ENCODE data around the gene PHKG1.
"Not testable (repeated sequence)": the region's sequence is repeated elsewhere in the genome, so short reads cannot be mapped to it uniquely, and the experiment has no call there.

Gene PHKG1

DNA sequence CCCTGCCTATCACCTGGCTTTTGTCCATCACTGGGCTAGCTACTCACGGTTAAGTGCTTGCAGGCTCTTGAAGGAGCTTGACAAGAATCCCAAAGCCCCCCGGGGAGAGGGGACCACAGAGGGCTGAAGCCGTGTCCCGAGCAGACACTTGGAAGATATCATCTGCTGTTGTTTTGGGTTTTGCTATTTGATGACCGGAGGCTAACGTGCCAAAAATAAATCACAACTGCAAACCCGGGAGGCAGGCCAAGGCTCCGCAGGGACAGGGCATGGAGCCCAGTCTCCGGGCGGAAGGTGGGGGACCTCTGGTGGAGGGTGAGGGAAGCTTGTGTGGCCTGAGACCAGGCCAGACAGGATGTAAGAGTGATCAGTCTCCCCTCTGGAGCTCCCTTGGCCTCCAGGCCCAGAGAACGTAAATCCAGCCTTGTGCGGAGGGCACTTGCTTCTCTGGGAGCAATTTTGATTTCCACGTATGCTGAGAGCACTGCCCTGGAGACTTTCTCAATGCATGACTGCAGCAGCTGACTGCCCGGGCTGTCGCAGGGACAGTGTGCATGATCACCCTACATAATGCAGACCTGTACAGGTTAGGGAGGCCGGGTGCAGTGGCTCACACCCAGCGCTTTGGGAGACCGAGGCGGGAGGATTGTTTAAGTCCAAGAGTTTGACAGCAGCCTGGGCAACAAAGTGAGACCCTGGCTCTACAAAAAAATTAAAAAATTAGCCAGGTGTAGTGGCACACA lies at the start of gene PHKG1:
Gene PHKG1 (minus strand): TSS at position 164 of the 743 bp plus-strand sequence. CDS start 4,011 bp downstream, outside the sequence.
- no peak for DNase-seq

DNA sequence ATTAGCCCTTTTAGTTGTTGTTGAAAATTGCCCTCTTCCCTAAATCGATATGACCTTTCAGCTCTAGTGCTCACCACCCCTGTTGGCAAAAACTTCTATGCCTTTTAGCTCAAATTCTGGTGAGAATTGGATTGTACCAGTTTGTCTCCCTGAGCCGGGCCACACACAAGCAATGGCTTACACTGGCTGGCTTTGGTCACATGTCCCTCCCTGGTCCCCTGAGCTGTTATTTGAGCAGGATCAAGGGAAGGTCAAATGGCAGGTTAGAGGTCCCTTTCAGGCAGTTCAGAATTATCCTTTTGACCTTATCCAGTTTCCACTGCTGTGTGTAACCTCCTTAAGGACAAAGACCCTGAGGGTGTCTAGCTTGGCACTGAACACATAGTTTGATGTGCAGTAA lies 38.3 kb upstream of the PHKG1 start:
- not testable (repeated sequence) for DNase-seq

DNA sequence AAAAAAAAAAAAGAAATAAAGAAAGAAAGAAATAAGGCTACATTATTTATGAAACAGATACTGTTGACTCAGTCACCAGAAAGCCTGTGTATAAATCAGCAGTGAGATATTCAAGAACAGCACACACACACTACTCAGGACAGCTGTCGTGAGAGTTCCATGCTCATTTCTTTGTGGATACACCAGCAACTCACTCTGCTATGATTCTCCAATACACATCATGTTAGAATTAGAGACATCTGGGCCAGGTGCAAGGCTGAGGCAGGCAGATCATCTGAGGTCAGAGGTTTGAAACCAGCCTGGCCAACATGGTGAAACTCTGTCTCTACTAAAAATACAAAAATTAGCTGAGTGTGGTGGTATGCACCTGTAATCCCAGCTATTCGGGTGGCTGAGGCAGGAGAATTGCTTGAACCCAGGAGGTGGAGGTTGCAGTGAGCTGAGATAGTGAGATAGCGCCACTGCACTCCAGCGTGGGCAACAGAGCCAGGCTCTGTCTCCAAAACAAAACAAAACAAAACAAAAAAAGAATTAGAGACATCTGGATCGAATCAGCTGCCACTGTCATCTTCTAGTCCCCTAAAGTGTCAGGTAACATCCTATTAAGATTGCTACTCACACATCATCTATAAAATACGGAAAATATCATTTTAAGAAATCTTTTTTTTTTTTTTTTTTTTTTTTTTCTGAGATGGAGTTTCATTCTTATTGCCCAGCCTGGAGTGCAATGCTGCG lies 34.7 kb upstream of the PHKG1 start:
- DNase-seq, result no peak

DNA sequence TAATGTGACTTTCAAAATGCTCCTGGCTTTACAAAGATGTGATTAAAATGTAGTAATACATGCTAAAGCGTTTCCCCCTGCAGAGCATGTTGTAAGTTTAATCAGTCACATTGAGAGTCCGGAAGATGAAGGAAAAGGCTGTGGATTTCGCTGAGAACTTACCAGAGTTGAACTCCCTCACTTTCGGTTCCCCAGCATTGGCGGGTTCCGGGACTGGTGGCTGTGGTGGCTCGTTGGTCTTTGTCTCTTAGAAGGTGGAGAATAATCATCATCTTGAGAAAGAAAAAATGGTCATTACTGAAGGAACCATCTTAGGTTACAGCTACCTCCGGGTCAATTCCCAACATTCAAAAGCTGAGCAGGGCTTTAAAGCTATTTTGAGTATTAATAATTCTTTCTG lies 33.1 kb upstream of the PHKG1 start:
- DNase-seq, result no peak

DNA sequence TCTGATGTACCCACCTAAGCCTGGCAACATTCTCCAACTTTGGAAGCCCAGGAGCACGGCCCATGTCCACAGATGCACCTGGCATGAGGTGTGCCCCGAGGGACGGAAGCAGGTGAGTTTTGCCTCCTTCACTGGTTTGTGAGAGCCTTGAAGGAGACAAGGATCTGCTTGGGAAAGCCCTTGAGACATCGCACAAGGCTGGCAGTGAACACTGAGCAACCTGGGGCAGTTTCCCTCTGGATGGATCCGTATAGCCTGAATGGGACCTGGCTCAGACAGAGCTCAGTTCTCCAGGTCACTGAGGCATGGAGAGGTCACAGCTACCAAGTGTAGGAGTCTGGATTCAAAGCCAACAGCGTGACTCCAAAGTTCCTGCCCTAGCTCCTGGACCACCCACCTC lies 32.2 kb upstream of the PHKG1 start:
- DNase-seq, result no peak

DNA sequence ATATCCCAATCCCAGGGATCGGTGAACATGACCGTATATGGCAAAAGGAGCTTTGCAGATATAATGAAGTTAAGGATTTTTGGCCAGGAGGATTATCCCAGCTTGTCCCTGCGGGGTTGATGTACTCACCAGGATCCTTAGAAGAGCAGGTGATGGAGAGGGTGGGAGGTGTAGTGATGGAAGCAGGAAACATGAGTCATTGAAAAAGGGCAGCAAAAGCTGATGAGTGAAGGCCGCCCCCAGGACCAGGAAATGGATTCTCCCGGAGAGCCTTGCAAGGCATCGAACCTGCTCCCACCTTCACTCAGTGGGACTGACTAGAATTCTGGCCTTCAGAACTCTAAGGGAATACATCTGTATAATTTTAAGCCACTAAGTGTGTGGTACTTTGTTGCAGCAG lies 28.7 kb upstream of the PHKG1 start:
- no peak for DNase-seq

DNA sequence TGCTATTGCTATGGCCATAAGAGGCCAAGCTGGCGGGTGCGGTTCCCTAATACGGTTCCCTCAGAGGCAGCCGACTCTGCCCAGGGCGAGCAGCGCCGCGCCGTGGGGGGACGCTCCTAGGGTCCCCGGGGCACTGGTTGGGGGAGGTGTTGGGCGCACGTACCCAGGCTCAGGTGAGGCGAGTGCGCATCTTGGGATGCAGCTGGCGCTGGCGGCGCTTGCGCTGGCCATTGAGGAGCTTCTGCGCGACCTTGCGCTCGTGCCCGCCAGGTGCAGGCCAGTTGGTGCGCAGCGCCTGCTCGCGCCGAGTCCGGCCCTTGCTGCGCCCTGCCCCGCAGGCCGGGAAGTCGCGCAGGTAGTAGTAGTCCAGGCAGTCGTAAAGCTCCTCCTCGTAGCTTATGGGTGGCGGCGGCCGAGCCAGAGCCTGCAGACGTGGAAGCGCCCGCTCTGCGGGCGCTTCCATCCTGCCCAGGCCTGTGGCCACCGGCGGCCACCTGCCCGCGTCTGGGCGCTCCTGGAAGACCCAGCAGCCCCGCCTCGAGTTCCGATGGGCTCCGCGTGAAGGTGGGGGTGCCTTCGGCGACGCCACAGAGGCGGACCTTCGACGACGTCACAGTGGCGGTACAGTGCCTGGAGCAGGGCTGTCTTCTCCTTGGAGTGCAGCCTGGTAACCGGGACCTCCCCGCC lies 23.2 kb upstream of the PHKG1 start, which contains the start of gene NUPR2:
Gene NUPR2 (minus strand): TSS at position 566 of the 687 bp plus-strand sequence. CDS start 103 bp downstream, at position 463.
- DNase-seq, result no peak

DNA sequence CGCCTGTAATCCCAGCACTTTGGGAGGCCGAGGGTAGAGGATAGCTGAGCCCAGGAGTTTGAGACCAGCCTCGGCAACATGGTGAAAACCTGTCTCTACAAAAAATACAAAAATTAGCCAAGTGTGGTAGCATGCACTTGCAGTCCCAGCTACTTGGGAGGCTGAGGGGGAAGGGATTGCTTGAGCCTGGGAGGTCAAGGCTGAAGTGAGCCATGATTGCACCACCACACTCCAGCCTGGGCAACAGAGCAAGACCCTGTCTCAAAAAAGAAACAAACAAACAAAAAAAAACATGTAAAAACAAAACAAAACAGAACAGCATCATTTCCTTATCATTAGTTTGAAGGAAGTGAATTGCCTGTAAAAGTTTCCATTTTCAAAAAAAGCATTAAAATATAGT lies 19.5 kb upstream of the PHKG1 start:
- not testable (repeated sequence) for DNase-seq

DNA sequence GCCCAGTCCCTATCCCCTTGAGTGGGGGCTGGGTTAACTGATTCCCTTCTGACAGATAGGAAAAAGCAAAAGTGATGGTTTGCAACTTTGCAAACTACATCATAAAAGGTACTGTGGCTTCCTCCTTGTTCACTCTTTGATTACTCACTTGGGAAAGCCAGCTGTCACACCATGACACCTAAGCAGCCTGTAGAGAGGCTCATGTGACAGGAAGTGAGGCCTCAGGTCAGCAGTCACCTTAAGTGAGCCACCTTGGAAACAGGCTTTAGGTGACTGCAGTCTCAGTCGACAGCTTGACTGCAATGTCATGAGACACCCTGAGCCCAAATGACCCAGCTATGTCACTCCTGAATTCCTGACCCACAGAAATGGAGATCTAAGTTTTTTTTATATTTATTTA lies 17.9 kb upstream of the PHKG1 start:
- no peak for DNase-seq

DNA sequence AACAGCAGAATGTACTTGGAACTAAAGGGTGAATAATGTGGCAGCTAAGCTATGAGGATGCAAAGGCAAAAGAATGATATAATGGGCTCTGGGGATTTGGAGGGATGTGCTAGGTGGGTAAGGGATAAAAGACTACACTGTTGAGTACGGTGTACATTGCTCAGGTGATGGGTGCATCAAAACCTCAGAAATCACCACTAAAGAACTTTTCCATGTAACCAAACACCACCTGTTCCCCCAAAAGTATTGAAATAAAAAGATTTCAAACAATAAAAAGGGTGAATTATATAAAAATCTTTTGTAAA lies 15.2 kb upstream of the PHKG1 start:
- no peak for DNase-seq

DNA sequence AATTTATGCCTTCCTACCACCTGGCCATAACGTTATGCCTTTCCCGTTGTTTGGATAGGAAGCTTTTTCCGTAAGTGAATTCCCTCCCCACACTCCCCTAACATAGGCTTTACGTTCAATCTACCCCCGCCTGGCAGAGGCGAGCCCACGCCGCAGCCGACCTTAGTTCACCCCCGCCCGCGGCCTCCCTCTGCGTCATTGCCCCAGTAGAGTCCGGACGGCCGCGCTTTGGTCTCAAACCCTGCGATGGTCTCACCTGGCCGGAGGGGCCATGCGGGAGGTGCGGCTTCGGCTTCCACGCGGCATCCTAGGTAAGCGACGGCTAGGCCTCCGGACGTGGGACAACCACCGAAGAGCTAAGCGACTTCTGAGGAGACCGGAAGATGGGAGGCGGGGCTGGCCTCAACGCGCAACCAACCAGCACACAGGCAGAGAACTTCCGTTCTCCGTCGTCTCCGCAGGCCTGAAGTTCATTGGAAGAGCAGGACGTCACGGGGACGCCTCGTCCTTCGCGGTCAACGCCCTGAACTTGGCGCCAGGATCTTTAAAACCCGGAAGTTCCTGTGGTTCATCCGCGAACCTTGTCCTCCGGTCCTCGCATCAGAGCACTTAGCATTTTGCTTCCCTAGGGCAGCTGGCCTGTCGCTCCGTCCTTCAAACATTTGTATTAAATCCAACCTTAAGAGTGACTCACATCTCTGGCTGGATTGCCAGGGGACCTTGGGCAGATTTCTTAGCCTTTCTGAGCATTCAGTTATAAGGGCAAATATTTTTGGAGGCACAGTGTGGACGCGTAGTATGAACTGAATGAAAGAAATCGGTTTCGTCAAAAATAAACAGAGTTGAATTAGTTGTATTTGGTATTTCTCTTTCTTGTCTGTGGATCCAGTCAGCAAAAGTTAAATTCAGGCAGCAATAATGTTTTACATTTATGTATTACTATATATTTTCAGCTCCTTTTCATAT lies 13.6 kb upstream of the PHKG1 start, which contains the start of gene CHCHD2:
Gene CHCHD2 (minus strand): TSS at position 369 of the 966 bp plus-strand sequence. CDS start 63 bp downstream, at position 306.
- peak; percentile 89 to 92 for DNase-seq

DNA sequence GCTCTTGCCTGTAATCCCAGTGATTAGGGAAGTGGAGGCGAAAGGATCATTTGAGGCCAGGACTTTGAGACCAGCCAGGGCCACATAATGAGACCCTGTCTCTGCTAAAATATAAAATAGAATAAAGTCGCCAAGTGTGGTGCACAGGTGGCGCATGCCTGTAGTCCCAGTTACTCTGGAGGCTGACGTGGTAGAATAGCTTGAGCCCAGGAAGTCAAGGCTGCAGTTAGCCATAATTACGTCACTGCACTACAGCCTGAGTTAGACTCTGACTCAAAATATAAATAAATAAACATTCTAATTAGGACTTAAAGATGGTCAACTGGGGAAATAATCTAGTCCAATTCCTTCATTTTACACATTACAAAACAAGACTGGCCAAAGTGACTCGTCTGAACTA lies 12.8 kb upstream of the PHKG1 start:
- no peak for DNase-seq

DNA sequence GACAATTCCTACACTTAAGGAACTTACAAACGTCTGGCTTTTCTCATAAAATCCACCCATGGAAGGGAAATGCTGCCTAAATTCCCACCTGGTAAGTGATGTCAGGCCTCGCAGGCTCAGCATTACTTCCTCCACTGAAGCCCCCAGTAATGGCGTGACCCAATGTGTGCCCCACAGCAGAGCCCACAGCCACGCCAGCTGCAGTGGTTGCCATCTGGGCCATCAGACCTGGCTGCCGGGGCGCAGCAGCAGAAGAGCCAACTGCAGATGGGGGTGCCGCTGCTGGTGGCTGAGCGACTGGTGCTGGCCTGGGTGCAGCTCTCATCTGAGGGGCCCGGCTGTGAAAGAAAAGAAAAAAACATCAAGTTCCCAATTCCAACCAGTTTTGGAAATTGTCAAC lies 11.4 kb upstream of the PHKG1 start:
- DNase-seq, result not testable (repeated sequence)

DNA sequence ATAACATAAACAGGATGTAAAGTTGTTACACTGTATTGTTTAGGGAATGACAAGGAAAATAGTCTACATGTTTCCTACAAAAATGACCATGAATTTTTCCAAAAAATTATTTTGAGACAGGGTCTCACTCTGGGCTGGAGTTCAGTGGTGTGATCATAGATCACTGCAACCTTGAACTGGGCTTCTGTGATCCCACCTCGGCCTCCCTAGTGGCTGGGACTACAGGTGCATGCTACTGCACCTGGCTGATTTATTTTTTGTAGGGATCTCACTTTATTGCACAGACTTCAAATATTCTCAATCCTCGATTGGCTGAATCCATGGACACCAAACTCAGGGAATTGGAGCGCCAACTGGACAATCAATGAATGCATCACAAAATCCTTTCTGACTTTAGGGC lies 6.9 kb upstream of the PHKG1 start:
- no peak for DNase-seq

DNA sequence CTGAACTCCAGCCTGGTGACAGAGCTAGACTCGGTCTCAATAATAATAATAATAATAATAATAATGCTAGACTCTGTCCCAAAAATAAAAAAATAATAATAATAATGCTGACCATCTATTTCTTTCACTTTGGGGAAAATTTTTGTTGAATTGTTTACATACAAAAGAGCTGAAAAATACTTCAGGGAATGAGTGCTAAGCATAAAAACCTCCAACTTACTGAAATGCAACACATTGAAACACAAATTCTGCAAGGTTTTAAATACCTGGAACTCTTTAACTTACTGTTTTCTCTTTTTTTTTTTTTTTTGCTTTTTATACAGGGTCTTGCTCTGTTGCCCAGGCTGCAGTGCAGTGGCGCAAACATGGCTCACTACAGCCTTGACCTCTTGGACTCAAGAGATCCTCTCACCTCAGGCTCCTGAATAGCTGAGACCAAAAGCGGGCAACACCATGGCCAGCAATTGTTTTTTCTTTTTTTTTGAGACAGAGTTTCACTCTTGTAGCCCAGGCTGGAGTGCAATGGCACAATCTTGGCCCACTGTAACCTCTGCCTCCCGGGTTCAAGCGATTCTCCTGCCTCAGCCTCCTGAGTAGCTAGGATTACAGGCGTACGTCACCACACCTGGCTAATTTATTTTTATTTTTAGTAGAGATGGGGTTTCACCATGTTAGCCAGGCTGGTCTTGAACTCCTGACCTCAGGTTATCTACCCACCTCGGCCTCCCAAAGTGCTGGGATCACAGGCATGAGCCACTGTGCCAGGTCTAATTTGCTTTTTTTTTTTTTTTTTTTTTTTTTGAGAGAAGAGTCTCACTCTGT lies 5.6 kb upstream of the PHKG1 start:
- DNase-seq, result not testable (repeated sequence)

DNA sequence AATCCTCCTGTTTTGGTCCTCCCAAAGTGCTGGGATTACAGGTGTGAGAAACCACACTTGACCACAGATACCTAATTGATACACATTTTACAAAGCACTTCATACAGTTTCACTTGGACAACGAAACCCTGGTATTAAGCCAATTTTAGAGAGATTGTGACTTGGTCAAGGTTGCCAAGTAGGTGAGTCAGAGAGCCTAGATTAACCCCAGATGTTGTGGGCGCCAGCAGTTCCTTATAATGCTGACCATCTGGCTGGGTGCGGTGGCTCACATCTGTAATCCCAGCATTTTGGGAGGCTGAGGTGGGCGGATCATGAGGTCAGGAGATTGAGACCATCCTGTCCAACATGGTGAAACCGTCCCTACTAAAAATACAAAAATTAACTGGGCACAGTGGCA lies 4.9 kb upstream of the PHKG1 start:
- no peak for DNase-seq

DNA sequence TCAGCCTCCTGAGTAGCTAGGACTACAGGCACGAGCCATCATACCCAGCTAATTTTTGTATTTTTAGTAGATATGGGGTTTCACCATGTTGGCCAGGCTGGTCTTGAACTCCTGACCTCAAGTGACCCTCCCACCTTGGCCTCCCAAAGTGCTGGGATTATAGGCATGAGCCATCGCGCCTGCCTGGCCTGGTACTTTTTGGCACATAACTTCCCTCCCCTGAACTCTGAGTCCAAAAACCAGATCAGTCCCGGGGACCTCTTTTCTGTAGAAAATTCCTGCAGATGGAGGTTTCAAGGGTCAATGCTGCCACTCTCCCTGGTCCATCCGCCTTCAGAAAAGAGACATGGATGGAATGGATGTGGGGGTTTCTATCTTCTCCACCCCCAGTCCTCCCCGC lies 364 bp downstream of the PHKG1 start:
- DNase-seq, result not testable (repeated sequence)

DNA sequence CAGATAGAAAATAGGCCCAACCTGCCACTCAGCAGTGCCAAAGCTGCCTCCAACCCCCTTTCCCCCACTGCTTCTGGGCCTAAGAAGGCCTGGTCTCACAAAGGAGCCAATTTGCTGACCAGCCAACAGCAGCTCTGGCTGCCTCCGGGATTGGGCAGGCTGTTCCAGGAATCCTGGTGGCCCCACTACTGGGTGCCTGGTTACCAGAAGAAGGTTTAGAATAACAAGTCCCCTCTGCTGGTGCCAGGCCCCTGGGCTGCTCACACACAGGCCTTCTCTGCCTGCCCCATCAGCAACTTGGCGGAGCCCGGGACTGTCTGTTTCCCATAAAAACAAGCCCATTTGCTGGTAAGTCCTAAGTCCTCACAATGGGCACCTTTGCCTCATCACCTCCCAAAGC lies 1.2 kb downstream of the PHKG1 start:
- DNase-seq, result no peak

DNA sequence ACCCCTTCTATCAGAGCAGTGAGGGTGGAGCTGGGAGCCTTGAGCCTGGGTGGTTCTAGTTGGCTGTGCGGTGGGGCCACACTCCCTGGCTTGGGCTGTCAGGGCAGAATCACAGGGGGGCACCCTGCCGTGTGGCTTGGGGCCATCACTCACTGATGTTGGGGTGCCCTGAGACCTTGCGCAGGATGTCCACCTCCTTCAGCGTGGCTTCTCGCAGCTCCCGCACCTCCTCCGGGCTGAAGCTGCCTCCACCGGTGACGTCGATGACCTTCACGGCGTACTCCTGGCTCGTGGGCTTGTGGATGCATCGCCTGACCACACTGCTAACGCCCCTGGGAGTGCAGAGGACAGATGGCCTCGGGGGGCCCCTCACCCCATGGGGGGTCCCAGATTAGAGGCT lies 5.3 kb downstream of the PHKG1 start:
- no peak for DNase-seq

DNA sequence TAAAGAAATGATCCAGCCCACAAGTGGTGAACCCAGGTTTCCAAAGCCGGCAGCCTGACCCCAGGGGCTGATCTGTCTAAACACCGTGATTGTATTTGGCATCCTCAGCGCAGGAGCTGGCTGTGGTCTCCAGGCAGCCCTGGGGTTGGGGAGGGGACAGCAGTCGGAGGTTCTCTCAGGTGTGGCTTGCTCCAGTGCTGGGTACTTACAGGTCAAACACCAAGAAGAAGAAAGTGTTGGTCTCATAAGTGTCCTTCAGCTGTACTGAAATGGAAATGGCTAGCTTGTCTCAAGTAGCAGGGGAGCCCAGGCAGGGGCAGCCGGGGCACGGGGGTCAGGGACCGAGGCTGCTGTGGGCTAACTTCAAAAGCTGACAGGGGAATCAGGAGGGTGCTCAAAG lies 6.0 kb downstream of the PHKG1 start:
- DNase-seq, result no peak

DNA sequence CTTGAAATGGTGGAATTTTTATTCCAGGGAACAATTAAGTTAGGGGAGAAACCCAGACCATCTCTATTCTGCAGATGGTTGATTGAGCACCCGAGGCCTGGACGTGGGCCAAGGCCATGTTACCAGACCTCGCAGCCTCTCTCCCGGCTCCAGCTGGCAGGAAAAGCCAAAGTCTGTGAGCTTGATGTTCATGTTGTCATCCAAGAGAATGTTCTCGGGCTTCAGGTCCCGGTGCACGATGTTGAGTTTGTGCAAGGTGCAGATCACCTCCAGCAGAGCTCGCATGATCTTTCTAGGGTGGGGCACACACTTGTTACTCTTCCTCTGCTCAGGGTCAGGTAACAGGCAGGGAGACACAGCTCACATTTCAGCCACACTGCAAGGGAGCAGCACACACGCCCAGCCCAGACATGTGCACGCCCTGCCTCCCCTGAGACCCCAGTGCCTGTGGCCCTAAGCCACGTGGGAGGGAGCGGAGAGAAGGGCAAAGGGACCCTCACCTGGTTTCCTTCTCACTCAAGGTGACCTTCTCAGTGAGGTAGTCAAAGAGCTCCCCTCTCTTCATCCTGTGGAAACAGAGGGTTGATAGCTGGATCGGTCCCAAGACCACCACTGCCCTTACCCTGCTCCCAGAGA lies 9.5 kb downstream of the PHKG1 start:
- DNase-seq, result no peak
